ENCODE results near the gene PAK1.

The PAK1 gene

GRCh38 chr11:77345621-77346020 is 128.3 kb downstream of the PAK1 start:
- ChIA-PET POLR2A (no interaction called here), CTCF (no interaction called here)
- TF ChIP-seq TARDBP (IDR thresholded peaks at IDR 0.05) (no peak), FOXM1 (IDR thresholded peaks at IDR 0.05; ENCODE audit: borderline replicate concordance) (no peak), LEF1 (IDR thresholded peaks at IDR 0.05; ENCODE audit: borderline replicate concordance) (no peak), NFRKB (IDR thresholded peaks at IDR 0.05) (no peak), L3MBTL2 (conservative IDR thresholded peaks at IDR 0.05) (no peak), ELF4 (IDR thresholded peaks at IDR 0.05) (no peak), CTBP1 (IDR thresholded peaks at IDR 0.05; ENCODE audit: borderline replicate concordance) (no peak), HDGF (IDR thresholded peaks at IDR 0.05; ENCODE audit: borderline replicate concordance) (no peak), ARNT (IDR thresholded peaks at IDR 0.05) (no peak), PKNOX1 (IDR thresholded peaks at IDR 0.05) (no peak), BHLHE40 (IDR thresholded peaks at IDR 0.05; ENCODE audit: borderline replicate concordance) (no peak), FOXA1 (IDR thresholded peaks at IDR 0.05) (no peak), FOXK2 (IDR thresholded peaks at IDR 0.05) (no peak), SUZ12 (IDR thresholded peaks at IDR 0.05) (no peak)
- DNase-seq (ENCODE audit: extremely low spot score): no peak

GRCh38 chr11:77340501-77340900 is 133.4 kb downstream of the PAK1 start:
- ChIA-PET CTCF (no interaction called here), POLR2A (no interaction called here)
- no peak for DNase-seq (ENCODE audit: extremely low spot score)
- TF ChIP-seq LEF1 (IDR thresholded peaks at IDR 0.05; ENCODE audit: borderline replicate concordance) (no peak), PKNOX1 (IDR thresholded peaks at IDR 0.05) (no peak), CTBP1 (IDR thresholded peaks at IDR 0.05; ENCODE audit: borderline replicate concordance) (no peak), L3MBTL2 (conservative IDR thresholded peaks at IDR 0.05) (no peak), ELF4 (IDR thresholded peaks at IDR 0.05) (no peak), FOXA1 (IDR thresholded peaks at IDR 0.05) (no peak)

GRCh38 chr11:77332259-77332658 is 141.6 kb downstream of the PAK1 start:
- TF ChIP-seq ZNF384 (IDR thresholded peaks at IDR 0.05): no peak
- no peak for TF ChIP-seq TARDBP (IDR thresholded peaks at IDR 0.05)
- no peak for TF ChIP-seq FOXA1 (IDR thresholded peaks at IDR 0.05)
- TF ChIP-seq SUZ12 (IDR thresholded peaks at IDR 0.05): no peak
- TF ChIP-seq LEF1 (IDR thresholded peaks at IDR 0.05; ENCODE audit: borderline replicate concordance): no peak
- no peak for TF ChIP-seq FOXK2 (IDR thresholded peaks at IDR 0.05)
- POLR2A ChIA-PET: no interaction called here
- DNase-seq (ENCODE audit: extremely low spot score): no peak
- CTCF ChIA-PET: no interaction called here

GRCh38 chr11:77325159-77325558 is 148.7 kb downstream of the PAK1 start:
- TF ChIP-seq ZNF384 (IDR thresholded peaks at IDR 0.05): no peak
- no peak for TF ChIP-seq ELF4 (IDR thresholded peaks at IDR 0.05)
- TF ChIP-seq SUZ12 (IDR thresholded peaks at IDR 0.05): no peak
- no peak for TF ChIP-seq HDGF (IDR thresholded peaks at IDR 0.05; ENCODE audit: borderline replicate concordance)
- no peak for TF ChIP-seq PKNOX1 (IDR thresholded peaks at IDR 0.05)
- no peak for TF ChIP-seq L3MBTL2 (conservative IDR thresholded peaks at IDR 0.05)
- TF ChIP-seq LEF1 (IDR thresholded peaks at IDR 0.05; ENCODE audit: borderline replicate concordance): no peak
- no peak for TF ChIP-seq ARNT (IDR thresholded peaks at IDR 0.05)
- TF ChIP-seq TARDBP (IDR thresholded peaks at IDR 0.05): no peak
- TF ChIP-seq FOXK2 (IDR thresholded peaks at IDR 0.05): no peak
- no peak for TF ChIP-seq FOXA1 (IDR thresholded peaks at IDR 0.05)
- TF ChIP-seq FOXM1 (IDR thresholded peaks at IDR 0.05; ENCODE audit: borderline replicate concordance): no peak
- no peak for TF ChIP-seq BHLHE40 (IDR thresholded peaks at IDR 0.05; ENCODE audit: borderline replicate concordance)
- no peak for TF ChIP-seq SP1 (IDR thresholded peaks at IDR 0.05)
- TF ChIP-seq CTBP1 (IDR thresholded peaks at IDR 0.05; ENCODE audit: borderline replicate concordance): no peak
- TF ChIP-seq NFRKB (IDR thresholded peaks at IDR 0.05): no peak
- ChIA-PET POLR2A (no interaction called here), CTCF (no interaction called here)
- DNase-seq (ENCODE audit: extremely low spot score): no peak

GRCh38 chr11:77324508-77324907 is 149.4 kb downstream of the PAK1 start:
- ChIA-PET CTCF (no interaction called here), POLR2A (no interaction called here)
- no peak for DNase-seq (ENCODE audit: extremely low spot score)
- TF ChIP-seq ZNF384 (IDR thresholded peaks at IDR 0.05) (no peak), TARDBP (IDR thresholded peaks at IDR 0.05) (no peak), NFRKB (IDR thresholded peaks at IDR 0.05) (no peak), CTBP1 (IDR thresholded peaks at IDR 0.05; ENCODE audit: borderline replicate concordance) (no peak), ARNT (IDR thresholded peaks at IDR 0.05) (no peak), PKNOX1 (IDR thresholded peaks at IDR 0.05) (no peak), HDGF (IDR thresholded peaks at IDR 0.05; ENCODE audit: borderline replicate concordance) (no peak), FOXK2 (IDR thresholded peaks at IDR 0.05) (no peak), FOXA1 (IDR thresholded peaks at IDR 0.05) (no peak), SP1 (IDR thresholded peaks at IDR 0.05) (no peak)

GRCh38 chr11:77322926-77323590 is 150.8 kb downstream of the PAK1 start:
- POLR2A ChIA-PET: no interaction called here
- CTCF ChIA-PET: no interaction called here
- TF ChIP-seq LEF1 (IDR thresholded peaks at IDR 0.05; ENCODE audit: borderline replicate concordance) (no peak), SP1 (IDR thresholded peaks at IDR 0.05) (no peak), NFRKB (IDR thresholded peaks at IDR 0.05) (no peak), BHLHE40 (IDR thresholded peaks at IDR 0.05; ENCODE audit: borderline replicate concordance) (no peak), ELF4 (IDR thresholded peaks at IDR 0.05) (no peak), FOXK2 (IDR thresholded peaks at IDR 0.05) (no peak), L3MBTL2 (conservative IDR thresholded peaks at IDR 0.05) (no peak), FOXA1 (IDR thresholded peaks at IDR 0.05) (no peak)
- no peak for DNase-seq (ENCODE audit: extremely low spot score)

Measured in HEK293T (cell line).